ENCODE measurements around the gene RAX.

DNA sequence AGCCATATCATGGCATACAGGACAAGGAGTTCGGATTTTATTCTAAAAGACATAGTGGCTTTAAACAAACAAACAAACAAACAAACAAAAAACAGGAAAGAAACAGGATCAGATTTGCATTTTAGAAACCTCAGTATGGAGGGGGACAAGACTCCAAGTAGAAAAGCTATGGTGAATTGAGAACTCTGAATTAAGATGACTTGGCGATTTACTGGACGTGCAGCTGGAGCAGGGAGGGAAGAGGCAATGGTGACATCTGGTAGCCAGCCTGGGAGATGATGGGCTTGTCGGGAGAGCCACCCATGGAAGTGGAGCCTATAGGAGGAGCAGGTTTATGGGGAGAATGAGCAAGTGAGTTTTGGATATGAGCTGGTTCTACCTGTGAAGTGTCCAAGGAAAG is 32.0 kb upstream of the RAX start:
- TF ChIP-seq, protein P1, sequence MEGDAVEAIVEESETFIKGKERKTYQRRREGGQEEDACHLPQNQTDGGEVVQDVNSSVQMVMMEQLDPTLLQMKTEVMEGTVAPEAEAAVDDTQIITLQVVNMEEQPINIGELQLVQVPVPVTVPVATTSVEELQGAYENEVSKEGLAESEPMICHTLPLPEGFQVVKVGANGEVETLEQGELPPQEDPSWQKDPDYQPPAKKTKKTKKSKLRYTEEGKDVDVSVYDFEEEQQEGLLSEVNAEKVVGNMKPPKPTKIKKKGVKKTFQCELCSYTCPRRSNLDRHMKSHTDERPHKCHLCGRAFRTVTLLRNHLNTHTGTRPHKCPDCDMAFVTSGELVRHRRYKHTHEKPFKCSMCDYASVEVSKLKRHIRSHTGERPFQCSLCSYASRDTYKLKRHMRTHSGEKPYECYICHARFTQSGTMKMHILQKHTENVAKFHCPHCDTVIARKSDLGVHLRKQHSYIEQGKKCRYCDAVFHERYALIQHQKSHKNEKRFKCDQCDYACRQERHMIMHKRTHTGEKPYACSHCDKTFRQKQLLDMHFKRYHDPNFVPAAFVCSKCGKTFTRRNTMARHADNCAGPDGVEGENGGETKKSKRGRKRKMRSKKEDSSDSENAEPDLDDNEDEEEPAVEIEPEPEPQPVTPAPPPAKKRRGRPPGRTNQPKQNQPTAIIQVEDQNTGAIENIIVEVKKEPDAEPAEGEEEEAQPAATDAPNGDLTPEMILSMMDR (IDR thresholded peaks at IDR 0.05; ENCODE audit: low read depth, low read length): no peak
- TF ChIP-seq POLR2A (IDR thresholded peaks at IDR 0.05; ENCODE audit: extremely low read depth, insufficient read length): no peak

Data from NB4 (cell line).